Pons (tissue), 1 donor: ENCODE measurements around the gene UGT3A2.
"Not testable (repeated sequence)": the region's sequence is repeated elsewhere in the genome, so short reads cannot be mapped to it uniquely, and the experiment has no call there.

Source experiments
- DNase-seq: peaks from one replicate; pipeline ENCODE4 v3.0.0-alpha.2; 2016; ENCODE audit warnings: low spot score

The UGT3A2 gene

DNA sequence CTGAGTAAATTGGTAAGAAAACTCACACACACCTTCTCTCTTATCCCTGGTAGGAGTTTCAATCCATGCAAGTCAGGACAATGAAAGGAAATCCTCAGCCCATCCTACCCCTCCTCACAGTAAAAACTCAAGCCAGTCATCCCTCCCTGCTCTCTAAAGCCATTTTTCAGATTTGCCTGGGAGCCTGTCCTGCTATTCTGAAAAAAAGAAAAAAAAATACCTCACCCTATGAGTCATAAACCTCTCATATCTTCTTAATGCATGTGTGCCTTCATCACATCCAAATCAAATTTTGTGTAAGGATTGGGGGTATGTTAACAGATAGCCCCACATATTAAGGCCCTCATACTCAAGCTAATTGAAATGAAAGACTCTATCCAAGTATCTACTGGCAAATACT lies 14.1 kb downstream of the UGT3A2 start:
- DNase-seq, result no peak

DNA sequence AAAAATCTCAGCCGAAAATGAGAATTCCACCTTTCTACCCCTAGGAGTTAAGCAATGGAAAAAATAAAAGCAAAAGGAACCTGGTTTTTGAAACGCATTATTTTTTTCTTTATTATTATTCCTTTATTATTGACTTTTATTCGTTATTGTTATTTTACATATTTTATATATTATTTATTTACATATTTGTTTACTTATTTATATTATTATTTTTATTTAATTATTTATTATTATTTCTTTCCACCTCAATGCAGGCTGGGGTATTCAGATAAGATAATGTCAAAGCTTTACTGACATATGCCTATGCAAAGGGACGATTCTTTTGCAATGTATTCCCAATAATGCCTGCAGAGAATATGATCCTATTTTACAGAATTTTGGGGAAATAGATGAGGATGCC lies 16.7 kb downstream of the UGT3A2 start:
- DNase-seq, result no peak

DNA sequence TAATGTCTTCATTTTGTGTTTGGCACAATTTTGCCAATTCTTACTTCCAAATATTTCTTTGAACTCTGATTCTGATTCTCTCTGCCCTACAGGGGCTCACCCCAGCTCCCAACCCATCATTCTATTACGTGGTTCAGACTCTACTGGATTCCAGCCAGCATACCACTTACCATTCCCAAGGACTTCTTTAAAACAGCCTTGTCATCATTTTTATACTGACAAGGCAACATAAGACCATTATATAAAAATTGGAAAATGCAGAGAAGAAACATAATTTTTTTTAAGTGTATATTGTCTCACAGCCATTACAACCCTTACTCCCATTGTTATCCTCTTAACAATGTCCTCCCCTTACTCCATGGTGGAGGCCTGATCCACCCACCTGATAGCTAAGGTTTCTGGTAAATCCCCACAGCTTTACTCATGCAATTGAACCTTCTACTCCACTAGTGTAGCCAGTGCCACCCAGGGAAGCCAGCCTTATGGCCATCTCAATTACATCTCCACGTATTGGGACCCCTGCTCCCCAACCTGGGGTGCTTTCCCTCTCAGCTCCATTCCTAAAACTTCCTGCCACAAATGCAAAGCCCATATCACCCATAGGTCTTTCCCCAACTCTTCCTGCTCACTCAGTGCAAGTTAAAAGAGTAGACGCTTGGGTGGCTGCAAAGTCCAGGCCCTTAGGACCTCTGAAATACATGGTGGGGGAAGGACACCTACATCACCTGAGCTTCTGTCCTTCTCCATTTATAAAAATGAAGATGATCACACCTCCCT lies 19.1 kb downstream of the UGT3A2 start:
- DNase-seq, result no peak

DNA sequence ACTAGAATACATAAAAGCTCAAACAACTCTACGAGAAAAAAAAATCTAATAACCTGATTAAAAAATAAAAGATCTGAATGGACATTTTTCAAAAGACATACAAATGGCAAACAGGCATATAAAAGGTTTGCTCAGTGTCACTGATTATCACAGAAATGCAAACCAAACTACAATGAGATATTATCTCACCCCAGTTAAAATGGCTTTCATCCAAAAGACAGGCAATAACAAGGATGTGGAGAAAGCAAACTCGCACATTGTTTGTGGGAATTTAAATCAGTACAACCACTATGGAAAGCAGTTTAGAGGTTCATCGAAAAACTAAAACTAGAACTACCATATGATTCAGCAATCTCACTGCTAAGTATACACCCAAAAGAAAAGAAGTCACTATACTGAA lies 20.8 kb downstream of the UGT3A2 start:
- DNase-seq, result peak; percentile 22

DNA sequence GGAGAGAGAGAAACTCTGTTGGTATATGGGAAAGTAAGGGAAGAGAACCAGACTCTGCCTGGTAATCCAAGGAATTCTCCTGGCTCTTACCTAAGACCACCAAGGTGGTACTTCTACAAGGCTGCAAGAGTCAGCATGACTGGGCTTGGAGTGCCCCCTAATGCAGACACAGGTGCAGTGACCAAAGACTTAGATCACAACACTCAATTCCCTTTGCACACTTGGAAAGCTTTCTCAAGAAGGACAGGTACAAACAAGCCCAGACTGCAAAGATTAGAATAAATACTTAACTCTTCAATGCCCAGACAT lies 25.2 kb downstream of the UGT3A2 start:
- DNase-seq, result no peak

DNA sequence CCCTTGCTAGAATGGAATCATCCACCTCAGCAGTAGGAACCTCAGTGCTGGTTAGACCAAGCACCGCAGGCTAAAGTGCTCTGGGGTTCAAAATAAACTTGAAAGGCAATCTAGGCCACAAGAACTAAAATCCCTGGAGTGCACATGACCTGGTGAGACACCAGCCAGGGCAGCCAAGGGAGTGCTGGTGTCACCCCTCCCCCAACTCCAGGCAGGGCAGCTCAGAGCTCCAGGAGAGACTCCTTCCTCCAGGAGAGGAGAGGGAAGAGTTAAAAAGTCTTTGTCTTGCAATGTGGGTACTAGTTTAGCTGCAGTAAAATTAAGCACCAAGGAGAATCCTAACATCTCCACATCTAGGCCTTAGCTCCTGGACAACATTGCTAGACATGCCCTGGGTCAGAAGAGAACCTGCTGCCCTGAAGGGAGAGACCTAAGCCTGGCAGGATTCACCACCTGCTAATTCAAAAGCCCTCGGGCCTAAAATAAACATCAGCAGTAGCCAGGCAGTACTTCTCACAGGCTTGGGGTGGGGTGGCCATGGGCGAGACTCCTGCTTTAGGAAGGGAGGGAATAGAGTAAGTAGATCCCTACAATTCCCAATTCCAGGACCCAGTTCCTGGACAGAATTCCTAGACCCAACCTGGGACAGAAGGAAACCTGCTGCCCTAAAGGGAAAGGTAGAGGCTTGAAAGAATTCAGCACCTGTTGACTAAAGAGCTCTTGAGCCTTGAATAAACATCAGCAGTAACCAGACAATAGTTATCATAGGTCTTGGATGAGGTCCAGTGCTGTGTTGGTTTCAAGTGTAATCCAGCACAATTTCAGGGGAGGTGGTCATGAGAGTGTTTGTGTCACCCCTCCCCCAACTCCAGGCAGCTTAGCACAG lies 25.8 kb downstream of the UGT3A2 start:
- no peak for DNase-seq

DNA sequence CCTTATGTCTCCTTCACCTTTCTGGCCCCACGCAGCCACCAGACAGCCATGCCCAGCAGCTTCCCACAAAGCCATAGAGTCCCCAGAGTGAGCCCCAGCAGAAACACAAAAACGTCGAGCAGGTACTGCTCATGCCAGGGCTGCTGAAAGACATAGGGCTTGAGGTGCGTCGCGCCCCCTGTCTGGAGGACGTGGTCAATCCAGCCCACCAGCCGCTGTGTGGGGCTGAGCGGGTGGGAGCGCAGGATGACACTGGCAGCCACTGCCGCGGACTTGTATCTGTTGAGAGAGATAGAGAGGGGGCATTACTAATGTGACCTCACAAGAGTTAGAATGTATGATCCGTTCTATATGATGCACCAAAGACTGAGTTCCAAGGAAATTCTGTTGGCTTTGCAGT lies 31.0 kb downstream of the UGT3A2 start:
- DNase-seq, result no peak

DNA sequence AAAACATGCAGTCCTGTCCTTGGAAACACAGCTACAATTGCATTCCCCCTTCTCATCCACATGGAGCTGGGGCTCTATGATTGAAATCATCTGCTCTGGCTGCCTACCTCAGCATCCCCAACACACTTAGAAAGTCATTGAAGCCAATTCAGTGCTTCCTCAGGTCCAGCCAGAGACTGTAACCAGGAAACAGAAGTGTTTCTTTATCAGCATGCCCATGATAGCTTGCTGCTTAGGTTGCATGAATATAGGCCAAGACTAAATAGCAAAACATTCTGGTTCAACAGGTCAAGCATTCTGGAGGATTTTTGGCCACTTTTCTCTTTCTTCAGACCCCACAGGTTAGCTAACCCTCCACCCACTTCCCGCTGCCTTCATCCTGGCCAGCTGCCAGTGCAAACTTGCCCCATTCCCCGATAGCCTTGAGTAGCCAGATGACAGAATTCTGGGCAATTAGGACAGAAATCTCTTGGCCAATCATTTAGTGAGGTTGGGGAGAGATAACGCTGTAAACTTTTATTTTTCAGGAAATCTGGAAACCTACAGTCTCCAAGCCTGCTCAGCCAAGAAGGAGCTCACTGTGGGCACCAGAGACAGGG lies 32.0 kb downstream of the UGT3A2 start:
- not testable (repeated sequence) for DNase-seq

DNA sequence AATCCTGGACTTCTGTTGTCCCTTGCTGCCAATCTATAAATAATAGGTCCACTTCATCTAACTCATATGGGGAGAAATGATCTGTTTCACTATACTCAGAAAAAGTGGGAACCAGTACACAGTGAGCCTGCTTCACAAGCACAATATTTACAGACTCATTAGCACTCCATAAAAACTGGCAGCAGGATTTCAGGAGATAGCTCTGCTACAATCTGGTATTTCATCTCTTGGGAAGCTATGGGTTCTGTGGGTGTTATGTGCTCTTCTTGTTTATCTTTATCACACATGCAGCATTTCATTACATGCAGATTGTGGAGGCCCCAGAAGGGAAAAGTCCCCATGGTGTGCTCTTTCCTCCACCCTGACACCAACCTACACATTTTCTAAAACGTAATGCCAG lies 33.2 kb downstream of the UGT3A2 start:
- no peak for DNase-seq

DNA sequence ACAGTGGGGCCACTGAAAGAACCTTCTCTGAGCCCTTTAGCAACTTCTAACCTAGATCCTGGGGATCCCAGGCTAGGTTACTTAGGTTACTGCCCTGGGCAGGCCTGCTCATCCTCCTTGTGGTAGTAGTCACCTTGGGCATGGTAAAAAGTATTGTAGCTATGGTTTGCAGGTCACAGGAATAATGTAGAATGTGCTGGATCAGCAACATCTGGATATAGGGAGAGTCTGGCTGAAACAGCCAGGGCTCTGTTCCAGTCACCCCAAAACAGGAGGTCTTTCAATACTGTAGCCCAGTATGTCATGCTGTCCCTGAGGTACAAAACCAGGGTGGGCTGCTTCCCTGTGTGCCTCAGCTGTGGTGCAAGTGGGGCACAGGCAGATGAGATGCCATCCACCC lies 33.6 kb downstream of the UGT3A2 start:
- no peak for DNase-seq

DNA sequence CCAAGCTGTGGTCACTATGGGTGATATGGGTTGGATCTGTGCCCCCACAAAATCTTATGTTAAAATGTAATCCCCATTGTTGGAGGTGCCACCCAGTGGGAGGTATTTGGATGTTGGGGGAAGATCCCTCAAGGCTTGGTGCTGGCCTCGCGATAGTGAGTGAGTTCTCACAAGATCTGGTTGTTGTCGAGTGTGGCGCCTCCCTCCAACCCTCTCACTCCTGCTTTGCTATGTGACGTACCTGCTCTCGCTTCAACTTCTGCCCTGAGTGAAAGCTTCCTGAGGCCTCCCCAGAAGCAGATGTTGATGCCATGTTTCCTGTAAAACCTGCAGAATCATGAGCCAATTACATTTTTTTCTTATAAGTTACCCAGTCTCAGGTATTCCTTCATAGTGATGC lies 35.5 kb downstream of the UGT3A2 start:
- DNase-seq, result no peak

DNA sequence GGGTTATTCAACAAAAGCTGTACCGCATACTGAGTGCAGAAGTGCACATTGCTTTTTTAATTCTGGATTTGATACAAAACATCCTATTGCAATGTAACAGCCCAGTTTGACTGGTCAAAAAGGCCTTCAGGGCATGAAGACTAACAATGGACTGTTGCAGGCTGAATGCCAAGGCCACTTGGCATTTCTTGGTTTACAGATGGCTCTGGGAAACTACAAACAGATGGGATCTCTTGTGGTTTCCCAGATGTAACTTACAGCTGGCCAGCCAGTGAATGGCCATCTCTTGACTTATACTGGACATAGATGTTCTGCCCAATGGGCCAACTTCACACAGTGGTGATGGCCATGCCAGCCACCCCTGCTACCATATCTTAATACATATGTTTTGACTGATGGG lies 36.8 kb downstream of the UGT3A2 start:
- peak; percentile 89 for DNase-seq

DNA sequence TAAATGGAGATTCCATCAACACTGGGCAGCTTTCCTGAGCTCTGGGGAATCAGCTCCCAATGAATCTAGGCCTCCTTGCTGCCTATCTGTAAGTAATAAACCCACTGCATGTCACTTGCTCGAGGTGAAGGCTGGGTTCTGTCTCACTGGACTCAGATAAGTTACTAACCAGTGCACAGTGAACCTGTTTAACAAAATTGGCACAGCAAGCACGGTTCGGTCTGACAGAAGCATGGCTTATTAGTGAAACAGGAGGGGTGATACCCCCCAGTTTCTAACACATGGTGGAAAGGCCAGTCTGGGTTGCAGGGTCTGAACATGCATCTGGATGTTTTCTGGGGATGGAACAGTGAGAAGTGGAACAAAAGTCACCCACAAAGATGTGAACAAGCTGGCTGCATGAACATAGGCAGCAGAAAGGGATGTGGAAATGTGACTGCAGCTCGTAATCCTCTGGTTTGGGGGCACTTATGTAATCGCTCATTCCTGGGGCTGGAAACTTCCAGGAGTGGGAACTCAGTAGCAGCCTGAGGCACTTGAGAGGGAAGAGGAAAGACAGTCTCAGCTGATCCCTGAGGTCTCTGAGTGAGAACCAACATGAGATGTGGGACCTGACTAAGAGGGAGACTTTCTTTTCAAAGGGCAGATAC lies 37.7 kb downstream of the UGT3A2 start:
- DNase-seq, result no peak

DNA sequence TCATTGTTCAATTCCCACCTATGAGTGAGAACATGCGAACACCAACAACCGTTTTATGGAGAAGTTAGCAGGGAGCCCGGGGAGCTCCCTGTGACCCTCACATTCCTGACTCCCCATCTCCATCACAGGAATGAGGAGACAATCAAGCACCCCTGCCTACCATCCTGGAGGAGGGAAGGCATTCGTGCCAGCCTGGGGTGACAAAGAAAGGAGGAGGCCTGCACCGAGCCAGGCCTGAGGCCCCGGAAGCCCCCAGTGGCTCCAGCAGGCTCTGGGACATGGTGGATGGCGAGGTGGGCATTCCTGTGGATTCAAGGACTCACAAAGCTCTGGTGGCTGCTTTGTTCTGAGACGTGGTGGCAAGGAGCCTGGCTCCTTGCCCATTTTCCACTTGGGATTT lies 39.0 kb downstream of the UGT3A2 start:
- no peak for DNase-seq

DNA sequence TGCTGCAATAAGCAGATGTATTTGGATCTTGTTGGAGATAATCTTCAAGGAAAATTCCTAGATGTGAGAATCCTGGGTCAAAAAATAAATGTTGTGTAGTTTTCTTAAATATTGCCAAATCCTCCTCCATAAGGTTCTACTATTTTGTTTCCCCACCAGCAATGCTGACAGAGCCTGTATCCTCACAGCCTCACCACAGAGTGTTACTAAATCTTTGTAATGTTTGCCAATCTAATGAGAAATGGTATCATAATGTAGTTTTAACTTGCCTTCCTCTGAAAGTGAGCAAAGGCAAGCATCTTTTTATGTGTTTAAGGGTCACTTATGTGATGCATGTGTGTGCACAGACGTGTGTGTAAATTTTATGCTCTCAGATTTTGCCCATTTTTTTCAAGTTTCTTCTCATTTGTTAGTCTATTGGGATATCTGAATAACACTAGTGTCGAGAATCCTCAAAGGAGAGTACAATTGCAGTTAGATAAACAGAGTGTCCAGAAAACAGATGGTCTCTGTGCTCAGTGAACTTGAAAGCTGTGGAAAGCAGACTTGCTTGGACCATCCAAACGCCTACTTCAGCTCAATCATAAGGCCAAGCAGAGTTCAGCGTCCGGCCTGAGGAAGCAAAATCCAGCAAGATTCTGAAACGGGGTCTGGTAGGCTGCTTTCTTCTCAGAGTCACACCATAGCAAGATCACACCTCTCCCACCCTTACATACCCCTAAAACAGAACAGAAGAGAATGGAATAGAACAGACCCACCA lies 39.8 kb downstream of the UGT3A2 start:
- DNase-seq, result no peak

DNA sequence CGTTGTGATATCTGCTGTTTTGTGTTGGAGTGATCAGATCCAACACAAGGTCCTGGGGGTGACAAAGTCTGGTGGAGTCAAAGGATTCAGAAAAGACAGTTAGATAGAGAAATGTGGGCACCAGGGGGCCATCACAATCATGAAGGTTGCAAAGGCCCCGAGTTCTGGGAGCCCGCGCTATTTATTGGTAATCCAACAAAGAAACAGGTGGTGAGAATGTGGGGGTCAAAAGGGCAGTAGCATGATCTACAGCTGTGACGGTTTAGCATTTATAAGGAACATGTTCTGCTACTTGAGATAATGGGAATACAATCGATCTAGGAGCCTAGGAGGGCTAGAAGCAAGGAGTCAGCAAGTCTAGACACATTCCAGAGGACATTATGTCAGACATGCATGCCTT lies 44.4 kb downstream of the UGT3A2 start:
- not testable (repeated sequence) for DNase-seq

DNA sequence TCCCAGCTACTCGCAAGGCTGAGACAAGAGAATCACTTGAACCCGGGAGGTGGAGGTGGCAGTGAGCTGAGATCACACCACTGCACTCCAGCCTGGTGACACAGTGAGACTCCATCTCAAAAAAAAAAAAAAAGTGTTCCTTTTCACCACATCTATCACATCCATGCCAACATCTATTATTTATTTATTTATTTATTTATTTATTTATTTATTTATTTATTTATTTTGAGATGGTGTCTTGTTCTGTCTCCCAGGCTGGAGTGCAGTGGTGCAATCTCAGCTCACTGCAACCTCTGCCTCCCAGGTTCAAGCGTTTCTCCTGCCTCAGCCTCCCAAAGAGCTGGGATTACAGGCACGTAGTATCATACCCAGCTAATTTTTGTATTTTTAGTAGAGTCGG lies 47.1 kb downstream of the UGT3A2 start:
- DNase-seq, result not testable (repeated sequence)

DNA sequence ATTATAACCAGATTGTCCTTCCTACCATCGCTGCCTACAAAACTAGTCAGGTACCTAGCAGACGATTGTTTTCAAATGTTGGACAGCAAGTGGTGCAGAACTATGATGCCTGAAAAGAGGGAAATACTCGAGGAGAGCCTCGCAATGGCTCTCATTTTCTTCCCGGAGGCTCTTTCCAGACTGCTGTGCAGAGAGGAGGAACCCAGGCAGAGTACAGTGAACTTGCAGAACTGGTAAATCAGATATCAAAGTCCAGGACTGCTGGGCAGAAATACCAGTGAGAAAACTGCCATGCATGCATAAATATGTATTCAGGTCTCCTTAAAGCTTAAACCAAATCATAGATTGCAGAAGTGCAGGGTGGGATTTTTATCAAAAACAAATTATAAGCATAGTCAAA lies 49.1 kb downstream of the UGT3A2 start:
- DNase-seq, result no peak

DNA sequence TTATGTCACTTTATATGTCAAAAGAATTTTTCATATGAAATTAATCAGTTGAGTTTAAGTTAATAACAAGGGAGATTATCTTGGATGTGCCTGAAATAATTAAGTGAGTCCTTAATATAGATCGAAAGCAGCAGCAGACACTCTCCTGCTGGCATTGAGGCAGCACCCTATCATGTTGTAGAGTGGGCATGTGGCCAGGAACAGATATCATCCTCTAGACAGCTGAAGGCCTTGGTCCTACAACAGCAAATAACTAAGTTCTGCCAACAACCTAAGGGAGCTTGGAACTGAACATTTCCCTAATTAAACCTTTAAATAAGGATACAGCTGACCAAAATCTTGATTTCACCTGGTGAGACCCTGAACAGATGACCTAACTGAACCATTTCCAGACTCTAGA lies 49.7 kb downstream of the UGT3A2 start:
- DNase-seq, result no peak

DNA sequence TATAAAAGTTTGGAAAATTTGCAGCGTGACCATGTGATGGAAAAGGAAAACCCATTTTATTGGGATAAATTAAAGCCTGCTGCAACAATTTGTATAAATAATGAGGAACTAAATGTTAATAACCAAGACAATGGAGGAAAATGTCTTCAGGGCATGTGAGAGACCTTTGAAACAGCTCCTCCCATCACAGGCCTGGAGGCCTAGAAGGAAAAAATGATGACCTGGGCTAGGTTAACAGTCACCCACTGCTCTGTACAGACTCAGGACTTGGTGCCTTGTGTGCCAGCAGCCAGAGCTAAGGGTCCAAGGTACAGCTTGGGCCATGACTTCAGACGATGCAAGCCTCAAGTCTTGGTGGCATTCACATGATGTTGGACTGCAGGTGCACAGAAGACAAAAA lies 53.5 kb downstream of the UGT3A2 start:
- DNase-seq, result no peak

DNA sequence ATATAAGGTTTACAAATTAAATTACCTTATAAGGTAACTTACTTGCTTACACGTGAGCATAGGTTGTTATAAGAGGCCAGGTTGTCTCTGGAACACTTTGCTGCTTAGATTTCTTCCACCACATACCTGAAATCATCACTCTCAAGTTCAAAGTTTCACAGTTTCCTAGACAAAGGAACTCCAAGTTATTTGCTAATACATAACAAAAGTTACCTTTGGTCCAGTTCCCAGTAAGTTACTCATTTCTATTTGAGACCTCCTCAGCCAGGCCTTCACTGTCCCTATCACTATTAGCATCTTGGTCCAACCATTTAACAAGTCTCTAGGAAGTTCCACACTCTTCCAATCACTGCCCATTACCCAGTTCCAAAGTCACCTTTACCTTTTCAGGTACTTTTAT lies 57.0 kb downstream of the UGT3A2 start:
- no peak for DNase-seq

DNA sequence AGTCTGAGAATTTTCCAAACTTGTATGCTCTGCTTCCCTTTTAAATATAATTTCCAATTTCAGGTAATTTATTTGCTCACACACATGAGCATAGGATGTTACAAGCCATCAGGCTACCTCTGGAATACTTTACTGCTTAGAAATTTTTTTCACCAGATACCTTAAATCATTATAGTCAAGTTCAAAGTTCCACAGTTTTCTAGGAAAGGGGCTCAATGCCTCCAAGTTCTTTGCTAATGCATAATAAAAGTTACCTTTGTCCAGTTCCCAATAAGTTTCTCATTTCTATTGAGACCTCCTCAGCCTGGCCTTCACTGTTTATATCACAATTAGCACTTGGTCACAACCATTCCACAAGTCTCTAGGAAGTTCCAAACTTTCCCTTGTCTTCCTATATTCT lies 59.3 kb downstream of the UGT3A2 start:
- no peak for DNase-seq
